ENCODE measurements around the gene TTC21B. TPM values are rescaled to one million over a fixed set of nuclear protein-coding genes. Genes with fewer than 3 reads are reported as not detected.

The TTC21B gene
- total and polyA plus RNA-seq, 9 of the 15 experiments (the other 6 are each of a cell fraction or from before 2014, with no cell fraction given) = 5.2 to 34.9 (median 18.5) TPM

DNA sequence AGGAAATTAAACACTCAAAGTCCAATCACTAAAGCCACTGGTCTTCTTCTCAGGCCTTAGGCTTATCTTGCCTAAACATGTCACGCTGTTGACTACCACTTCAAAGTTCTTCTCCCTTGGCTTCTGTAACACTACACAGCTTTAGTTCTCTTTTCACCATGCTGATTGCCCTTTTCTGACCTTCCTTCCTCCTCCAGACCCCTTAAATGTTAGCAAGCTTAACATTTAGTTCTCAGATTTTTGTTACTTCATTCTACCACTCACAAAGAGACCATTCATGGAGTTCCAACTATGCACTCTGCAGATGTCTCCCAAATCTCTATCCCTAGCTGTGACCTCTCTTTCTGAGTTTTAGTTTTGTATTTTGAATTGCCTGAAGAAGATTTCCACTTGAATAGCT is 64.4 kb downstream of the TTC21B start (continued):
- TF ChIP-seq ZNF592 (IDR thresholded peaks at IDR 0.05) (no peak), PHB2 (IDR thresholded peaks at IDR 0.05; ENCODE audit: low read depth) (no peak), XRCC3 (IDR thresholded peaks at IDR 0.05) (no peak), SIN3B (IDR thresholded peaks at IDR 0.05; ENCODE audit: low read depth) (no peak), FOXP4 (CRISPR knock-in tag; IDR thresholded peaks at IDR 0.05; ENCODE audit: borderline replicate concordance) (no peak), MAFK (IDR thresholded peaks at IDR 0.05; ENCODE audit: low read length) (no peak), CHD4 (IDR thresholded peaks at IDR 0.05; ENCODE audit: insufficient read depth, insufficient replicate concordance, low read depth, low read length, poor library complexity, severe bottlenecking) (no peak), ATF1 (CRISPR knock-in tag; IDR thresholded peaks at IDR 0.05) (no peak), ATF1 (tag; IDR thresholded peaks at IDR 0.05) (no peak), NCOR1 (IDR thresholded peaks at IDR 0.05) (peak; percentile 36; the same call in 1 of the 2 replicates), CTBP1 (IDR thresholded peaks at IDR 0.05; ENCODE audit: borderline replicate concordance) (no peak), KLF1 (tag; IDR thresholded peaks at IDR 0.05) (no peak), ZNF184 (CRISPR knock-in tag; IDR thresholded peaks at IDR 0.05) (no peak), NFIX (CRISPR knock-in tag; IDR thresholded peaks at IDR 0.05; ENCODE audit: low read depth) (no peak), SMARCE1 (IDR thresholded peaks at IDR 0.05) (no peak)
- TF ChIP-seq, protein P1, sequence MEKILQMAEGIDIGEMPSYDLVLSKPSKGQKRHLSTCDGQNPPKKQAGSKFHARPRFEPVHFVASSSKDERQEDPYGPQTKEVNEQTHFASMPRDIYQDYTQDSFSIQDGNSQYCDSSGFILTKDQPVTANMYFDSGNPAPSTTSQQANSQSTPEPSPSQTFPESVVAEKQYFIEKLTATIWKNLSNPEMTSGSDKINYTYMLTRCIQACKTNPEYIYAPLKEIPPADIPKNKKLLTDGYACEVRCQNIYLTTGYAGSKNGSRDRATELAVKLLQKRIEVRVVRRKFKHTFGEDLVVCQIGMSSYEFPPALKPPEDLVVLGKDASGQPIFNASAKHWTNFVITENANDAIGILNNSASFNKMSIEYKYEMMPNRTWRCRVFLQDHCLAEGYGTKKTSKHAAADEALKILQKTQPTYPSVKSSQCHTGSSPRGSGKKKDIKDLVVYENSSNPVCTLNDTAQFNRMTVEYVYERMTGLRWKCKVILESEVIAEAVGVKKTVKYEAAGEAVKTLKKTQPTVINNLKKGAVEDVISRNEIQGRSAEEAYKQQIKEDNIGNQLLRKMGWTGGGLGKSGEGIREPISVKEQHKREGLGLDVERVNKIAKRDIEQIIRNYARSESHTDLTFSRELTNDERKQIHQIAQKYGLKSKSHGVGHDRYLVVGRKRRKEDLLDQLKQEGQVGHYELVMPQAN (IDR thresholded peaks at IDR 0.05; ENCODE audit: borderline replicate concordance) = no peak
- TF ChIP-seq, protein P2, sequence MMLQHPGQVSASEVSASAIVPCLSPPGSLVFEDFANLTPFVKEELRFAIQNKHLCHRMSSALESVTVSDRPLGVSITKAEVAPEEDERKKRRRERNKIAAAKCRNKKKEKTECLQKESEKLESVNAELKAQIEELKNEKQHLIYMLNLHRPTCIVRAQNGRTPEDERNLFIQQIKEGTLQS (IDR thresholded peaks at IDR 0.05) = no peak
- TF ChIP-seq, protein P2 (CRISPR knock-in tag; conservative IDR thresholded peaks at IDR 0.05) = no peak
- TF ChIP-seq, protein P3, sequence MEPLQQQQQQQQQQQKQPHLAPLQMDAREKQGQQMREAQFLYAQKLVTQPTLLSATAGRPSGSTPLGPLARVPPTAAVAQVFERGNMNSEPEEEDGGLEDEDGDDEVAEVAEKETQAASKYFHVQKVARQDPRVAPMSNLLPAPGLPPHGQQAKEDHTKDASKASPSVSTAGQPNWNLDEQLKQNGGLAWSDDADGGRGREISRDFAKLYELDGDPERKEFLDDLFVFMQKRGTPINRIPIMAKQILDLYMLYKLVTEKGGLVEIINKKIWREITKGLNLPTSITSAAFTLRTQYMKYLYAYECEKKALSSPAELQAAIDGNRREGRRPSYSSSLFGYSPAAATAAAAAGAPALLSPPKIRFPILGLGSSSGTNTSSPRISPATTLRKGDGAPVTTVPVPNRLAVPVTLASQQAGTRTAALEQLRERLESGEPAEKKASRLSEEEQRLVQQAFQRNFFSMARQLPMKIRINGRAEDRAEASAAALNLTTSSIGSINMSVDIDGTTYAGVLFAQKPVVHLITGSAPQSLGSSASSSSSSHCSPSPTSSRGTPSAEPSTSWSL (CRISPR knock-in tag; IDR thresholded peaks at IDR 0.05; ENCODE audit: borderline replicate concordance) = no peak

All from K562 (cell line).